HepG2 (cell line): Measurements from ENCODE around the gene WDR31. TPM values are rescaled to one million over a fixed set of nuclear protein-coding genes. Genes with fewer than 3 reads are reported as not detected.
A peak's percentile ranks its signal among the peaks of the same experiment; 100 is the strongest.

ENCODE experiments used
- BCL6 ChIP-seq: IDR thresholded peaks from 2 replicates; pipeline ENCODE4 v1.6.1; 2016; ENCODE audit warnings: missing genetic modification reagents, missing compliant biosample characterization
- DMAP1 ChIP-seq: IDR thresholded peaks from 2 replicates; pipeline ENCODE4 v1.6.1; 2016
- DR1 ChIP-seq: sonication (generic); formaldehyde crosslinking; IDR thresholded peaks from 2 replicates; pipeline ENCODE4 v1.8.0; 2021; ENCODE audit warnings: mild to moderate bottlenecking, missing genetic modification reagents, inconsistent platforms
- HIVEP1 ChIP-seq: sonication (generic); formaldehyde crosslinking; IDR thresholded peaks from 2 replicates; pipeline ENCODE4 v1.4.0; 2020; ENCODE audit warnings: mild to moderate bottlenecking, missing genetic modification reagents
- IRX3 ChIP-seq: sonication (generic); formaldehyde crosslinking; IDR thresholded peaks from 2 replicates; pipeline ENCODE4 v1.8.1; 2023; ENCODE audit warnings: mild to moderate bottlenecking, low read depth, missing genetic modification reagents, borderline replicate concordance
- JUNB ChIP-seq: sonication (generic); formaldehyde crosslinking; IDR thresholded peaks from 2 replicates; pipeline ENCODE4 v1.8.0; 2022; ENCODE audit warnings: missing genetic modification reagents, mild to moderate bottlenecking, borderline replicate concordance
- KLF15 ChIP-seq: sonication (generic); formaldehyde crosslinking; IDR thresholded peaks from 2 replicates; pipeline ENCODE4 v1.8.1; 2023; ENCODE audit warnings: borderline replicate concordance, mild to moderate bottlenecking, inconsistent platforms, missing genetic modification reagents, mixed read lengths
- SNRNP70 ChIP-seq: fragments of 200-400 bp; formaldehyde crosslinking; IDR thresholded peaks from 2 replicates; pipeline ENCODE4 v1.6.1; 2017; ENCODE audit warnings: mild to moderate bottlenecking, low read depth, low read length, moderate library complexity
- SOX13 ChIP-seq, 3 experiments: fragments of 450-650 bp in 1 of 3; sonication (generic) in 1 of 3; formaldehyde crosslinking in 1 of 3; IDR thresholded peaks in 2 of 3; conservative IDR thresholded peaks in 1 of 3; 2 replicates each; pipeline versions ENCODE4 v1.5.0 to v1.6.1; 2016 to 2020; ENCODE audit warnings: antibody characterized with exemption in 1 of 3, mild to moderate bottlenecking in 1 of 3, missing compliant biosample characterization in 1 of 3, missing genetic modification reagents in 1 of 3, moderate library complexity in 1 of 3
- TEAD2 ChIP-seq: sonication (generic); formaldehyde crosslinking; IDR thresholded peaks from 2 replicates; pipeline ENCODE4 v1.9.0; 2021; ENCODE audit warnings: missing genetic modification reagents
- ZBTB33 ChIP-seq: sonication (generic); formaldehyde crosslinking; IDR thresholded peaks from 2 replicates; pipeline ENCODE4 v1.4.0; 2020; ENCODE audit warnings: missing genetic modification reagents
- ZFP82 ChIP-seq: sonication (generic); formaldehyde crosslinking; IDR thresholded peaks from 2 replicates; pipeline ENCODE4 v1.5.1; 2020; ENCODE audit warnings: mild to moderate bottlenecking, missing genetic modification reagents, borderline replicate concordance
- ZIK1 ChIP-seq: sonication (generic); formaldehyde crosslinking; IDR thresholded peaks from 2 replicates; pipeline ENCODE4 v1.5.0; 2020; ENCODE audit warnings: mild to moderate bottlenecking, low read depth, missing genetic modification reagents, borderline replicate concordance
- ZNF484 ChIP-seq: sonication (generic); formaldehyde crosslinking; IDR thresholded peaks from 2 replicates; pipeline ENCODE4 v1.5.1; 2020; ENCODE audit warnings: mild to moderate bottlenecking, low read depth, missing genetic modification reagents, borderline replicate concordance
- ZSCAN12 ChIP-seq: sonication (generic); formaldehyde crosslinking; IDR thresholded peaks from 2 replicates; pipeline ENCODE4 v1.9.0; 2021; ENCODE audit warnings: mild to moderate bottlenecking, missing genetic modification reagents
- polyA plus RNA-seq, 8 experiments: library from polyadenylated mRNA; depleted of rRNA in 3 of 8; stranded (reverse) in 7 of 8; unstranded in 1 of 8; fragments of >200 nt; fragmentation: Illumina TruSeq in 4 of 8; extraction: Trizol in 4 of 8; gene quantifications; 2 replicates each; pipeline versions ENCODE4 v1.2.1 to v1.2.3, GENCODE V29; 2011 to 2016; ENCODE audit warnings: low read depth in 4 of 8, missing spikeins in 1 of 8, mixed read lengths in 1 of 8; ENCODE audit not compliant: insufficient read depth in 1 of 8
- total RNA-seq, 5 experiments: library from RNA; depleted of rRNA; stranded (reverse); fragments of >200 nt; fragmentation: Illumina TruSeq; extraction: Trizol; gene quantifications; 2 replicates each; pipeline ENCODE4 v1.2.3, GENCODE V29; 2016; ENCODE audit warnings: low read depth in 1 of 5
- TF ChIP-seq, protein P1 (sequence below): sonication (generic); formaldehyde crosslinking; IDR thresholded peaks from 2 replicates; pipeline ENCODE4 v1.8.0; 2023; ENCODE audit warnings: mild to moderate bottlenecking, missing genetic modification reagents
- TF ChIP-seq, protein P2 (sequence below): sonication (generic); formaldehyde crosslinking; IDR thresholded peaks from 2 replicates; pipeline ENCODE4 v1.4.0; 2020; ENCODE audit warnings: mild to moderate bottlenecking, missing genetic modification reagents
- TF ChIP-seq, protein P3 (sequence below): sonication (generic); formaldehyde crosslinking; IDR thresholded peaks from 2 replicates; pipeline ENCODE4 v1.5.0; 2020; ENCODE audit warnings: mild to moderate bottlenecking, low read depth, missing genetic modification reagents, borderline replicate concordance
- TF ChIP-seq, protein P4 (sequence below), 2 experiments: sonication (generic) in 1 of 2; formaldehyde crosslinking in 1 of 2; IDR thresholded peaks; 2 replicates each; pipeline versions ENCODE4 v1.5.1 to v1.6.1; 2011 to 2020; ENCODE audit warnings: borderline replicate concordance in 1 of 2, low read depth in 1 of 2, low read length in 1 of 2, mild to moderate bottlenecking in 1 of 2, missing genetic modification reagents in 1 of 2, moderate library complexity in 1 of 2

The WDR31 gene
- total and polyA plus RNA-seq, 2 of the 13 experiments (the other 11 are each of a cell fraction or from before 2014, with no cell fraction given): 0.33 to 1.7 TPM

GRCh38 chr9:113340011-113340699 lies at the start of gene WDR31 (continued):
- TF ChIP-seq HIVEP1 (CRISPR knock-in tag) (peak; percentile 94), ZIK1 (peak; percentile 89; the same call in 1 of the 2 replicates), DMAP1 (peak; percentile 88), ZBTB33 (CRISPR knock-in tag) (peak; percentile 33; the same call in 1 of the 2 replicates), BCL6 (peak; percentile 73), ZSCAN12 (0 out of 2 replicates have a peak, but pooled peaks have one; percentile 33), ZFP82 (CRISPR knock-in tag) (0 out of 2 replicates have a peak, but pooled peaks have one; percentile 74), IRX3 (CRISPR knock-in tag) (0 out of 2 replicates have a peak, but pooled peaks have one; percentile 34), SOX13 (IDR thresholded peaks at IDR 0.05) (no peak), SOX13 (CRISPR knock-in tag; conservative IDR thresholded peaks at IDR 0.05 in 1 of 2, IDR thresholded peaks at IDR 0.05 in 1 of 2) (peak in 1 of 2 experiments; percentile 73; a peak in 2 of 4 replicates), KLF15 (peak; percentile 45; the same call in 1 of the 2 replicates), DR1 (CRISPR knock-in tag) (no peak), TEAD2 (CRISPR knock-in tag) (no peak), SNRNP70 (no peak), JUNB (CRISPR knock-in tag) (no peak), ZNF484 (CRISPR knock-in tag) (no peak)
- TF ChIP-seq, protein P1, sequence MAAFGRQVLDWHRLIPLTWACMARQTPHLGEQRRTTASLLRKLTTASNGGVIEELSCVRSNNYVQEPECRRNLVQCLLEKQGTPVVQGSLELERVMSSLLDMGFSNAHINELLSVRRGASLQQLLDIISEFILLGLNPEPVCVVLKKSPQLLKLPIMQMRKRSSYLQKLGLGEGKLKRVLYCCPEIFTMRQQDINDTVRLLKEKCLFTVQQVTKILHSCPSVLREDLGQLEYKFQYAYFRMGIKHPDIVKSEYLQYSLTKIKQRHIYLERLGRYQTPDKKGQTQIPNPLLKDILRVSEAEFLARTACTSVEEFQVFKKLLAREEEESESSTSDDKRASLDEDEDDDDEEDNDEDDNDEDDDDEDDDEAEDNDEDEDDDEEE (CRISPR knock-in tag): peak; percentile 61; the same call in 1 of the 2 replicates
- TF ChIP-seq, protein P2, sequence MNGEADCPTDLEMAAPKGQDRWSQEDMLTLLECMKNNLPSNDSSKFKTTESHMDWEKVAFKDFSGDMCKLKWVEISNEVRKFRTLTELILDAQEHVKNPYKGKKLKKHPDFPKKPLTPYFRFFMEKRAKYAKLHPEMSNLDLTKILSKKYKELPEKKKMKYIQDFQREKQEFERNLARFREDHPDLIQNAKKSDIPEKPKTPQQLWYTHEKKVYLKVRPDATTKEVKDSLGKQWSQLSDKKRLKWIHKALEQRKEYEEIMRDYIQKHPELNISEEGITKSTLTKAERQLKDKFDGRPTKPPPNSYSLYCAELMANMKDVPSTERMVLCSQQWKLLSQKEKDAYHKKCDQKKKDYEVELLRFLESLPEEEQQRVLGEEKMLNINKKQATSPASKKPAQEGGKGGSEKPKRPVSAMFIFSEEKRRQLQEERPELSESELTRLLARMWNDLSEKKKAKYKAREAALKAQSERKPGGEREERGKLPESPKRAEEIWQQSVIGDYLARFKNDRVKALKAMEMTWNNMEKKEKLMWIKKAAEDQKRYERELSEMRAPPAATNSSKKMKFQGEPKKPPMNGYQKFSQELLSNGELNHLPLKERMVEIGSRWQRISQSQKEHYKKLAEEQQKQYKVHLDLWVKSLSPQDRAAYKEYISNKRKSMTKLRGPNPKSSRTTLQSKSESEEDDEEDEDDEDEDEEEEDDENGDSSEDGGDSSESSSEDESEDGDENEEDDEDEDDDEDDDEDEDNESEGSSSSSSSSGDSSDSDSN (CRISPR knock-in tag): peak; percentile 94
- TF ChIP-seq, protein P3, sequence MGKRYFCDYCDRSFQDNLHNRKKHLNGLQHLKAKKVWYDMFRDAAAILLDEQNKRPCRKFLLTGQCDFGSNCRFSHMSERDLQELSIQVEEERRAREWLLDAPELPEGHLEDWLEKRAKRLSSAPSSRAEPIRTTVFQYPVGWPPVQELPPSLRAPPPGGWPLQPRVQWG: no peak
- TF ChIP-seq, protein P4, sequence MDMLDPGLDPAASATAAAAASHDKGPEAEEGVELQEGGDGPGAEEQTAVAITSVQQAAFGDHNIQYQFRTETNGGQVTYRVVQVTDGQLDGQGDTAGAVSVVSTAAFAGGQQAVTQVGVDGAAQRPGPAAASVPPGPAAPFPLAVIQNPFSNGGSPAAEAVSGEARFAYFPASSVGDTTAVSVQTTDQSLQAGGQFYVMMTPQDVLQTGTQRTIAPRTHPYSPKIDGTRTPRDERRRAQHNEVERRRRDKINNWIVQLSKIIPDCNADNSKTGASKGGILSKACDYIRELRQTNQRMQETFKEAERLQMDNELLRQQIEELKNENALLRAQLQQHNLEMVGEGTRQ (IDR thresholded peaks at IDR 0.05; ENCODE audit: low read depth, low read length): no peak
- TF ChIP-seq, protein P4 (CRISPR knock-in tag; IDR thresholded peaks at IDR 0.05; ENCODE audit: borderline replicate concordance): no peak
